DOHH2 (cell line): ENCODE measurements around the gene NTRK1.

Experiments used
- H3F3A ChIP-seq: fragments of 200-600 bp; sonication (generic), shearing (Covaris generic); 2 replicates; pipeline ENCODE4 v1.6.0; 2016; ENCODE audit warnings: antibody characterized with exemption, mild to moderate bottlenecking; ENCODE audit not compliant: control insufficient read depth, insufficient read depth
- H3K27ac ChIP-seq: fragments of 200-600 bp; sonication (generic); 2 replicates; pipeline ENCODE4 v1.5.1; 2014; ENCODE audit warnings: low read depth, mild to moderate bottlenecking, low read length, moderate library complexity
- H3K27me3 ChIP-seq: fragments of 200-600 bp; sonication (generic); 2 replicates; pipeline ENCODE4 v1.6.1; 2014; ENCODE audit warnings: mild to moderate bottlenecking, low read length, mixed read lengths; ENCODE audit not compliant: control insufficient read depth
- H3K36me3 ChIP-seq: fragments of 200-600 bp; sonication (generic); 2 replicates; pipeline ENCODE4 v1.6.1; 2014; ENCODE audit warnings: mild to moderate bottlenecking, low read length, moderate library complexity, mixed read lengths; ENCODE audit not compliant: control insufficient read depth
- H3K4me1 ChIP-seq: fragments of 200-600 bp; sonication (generic); 2 replicates; pipeline ENCODE4 v1.6.1; 2014; ENCODE audit warnings: mild to moderate bottlenecking, low read length, mixed read lengths; ENCODE audit not compliant: control insufficient read depth
- H3K4me2 ChIP-seq: fragments of 200-600 bp; sonication (generic); 2 replicates; pipeline ENCODE4 v1.6.0; 2014; ENCODE audit warnings: mild to moderate bottlenecking, low read length, moderate library complexity
- H3K4me3 ChIP-seq: fragments of 200-600 bp; sonication (generic); 2 replicates; pipeline ENCODE4 v1.5.1; 2014; ENCODE audit warnings: mild to moderate bottlenecking, low read length, mixed read lengths
- H3K79me2 ChIP-seq: fragments of 200-600 bp; sonication (generic); 2 replicates; pipeline ENCODE4 v1.6.1; 2014; ENCODE audit warnings: mild to moderate bottlenecking, low read length, mixed read lengths; ENCODE audit not compliant: control insufficient read depth
- H3K9me2 ChIP-seq: fragments of 200-600 bp; sonication (generic); replicated peaks from 2 replicates; pipeline ENCODE4 v1.6.1; 2014; ENCODE audit warnings: mild to moderate bottlenecking, low read length, mixed read lengths; ENCODE audit not compliant: control insufficient read depth
- H3K9me3 ChIP-seq: fragments of 200-600 bp; sonication (generic); 2 replicates; pipeline ENCODE4 v1.6.1; 2014; ENCODE audit warnings: antibody characterized with exemption, low read length, mixed read lengths; ENCODE audit not compliant: control insufficient read depth, insufficient read depth
- H4K20me1 ChIP-seq: fragments of 200-600 bp; sonication (generic); 2 replicates; pipeline ENCODE4 v1.6.0; 2014; ENCODE audit warnings: low read depth, mild to moderate bottlenecking, antibody characterized with exemption, low read length, moderate library complexity; ENCODE audit not compliant: control insufficient read depth, insufficient read depth
- CTCF ChIP-seq: fragments of 200-600 bp; sonication (generic); IDR thresholded peaks from one replicate; pipeline ENCODE4 v1.5.1; 2014; ENCODE audit warnings: antibody characterized with exemption, mild to moderate bottlenecking, low read depth, low read length; ENCODE audit not compliant: poor library complexity, severe bottlenecking
- EZH2phosphoT487 ChIP-seq: fragments of 200-600 bp; sonication (generic); IDR thresholded peaks from 2 replicates; pipeline ENCODE4 v1.6.1; 2017; ENCODE audit warnings: borderline replicate concordance, mild to moderate bottlenecking, antibody characterized with exemption, low read length, moderate library complexity, mixed read lengths

NTRK1 gene

GRCh38 chr1:156840898-156841279 lies 19.8 kb upstream of the NTRK1 start:
- TF ChIP-seq EZH2phosphoT487 (no peak), CTCF (no peak)
- Histone ChIP-seq H3F3A (no peaks in the 10 kb centered on the region), H3K4me3 (no peak overlapping the region), H3K4me1 (no peaks in the 10 kb centered on the region), H4K20me1 (0 out of 2 replicates have a peak, but pooled peaks cover 3% of the 10 kb centered on the region), H3K79me2 (no peaks in the 10 kb centered on the region), H3K27ac (no peak overlapping the region), H3K9me2 (no peaks in the 10 kb centered on the region), H3K9me3 (no peaks in the 10 kb centered on the region), H3K4me2 (no peak overlapping the region), H3K27me3 (peaks cover 27% of the 10 kb centered on the region), H3K36me3 (no peaks in the 10 kb centered on the region)

GRCh38 chr1:156841295-156841855 lies 19.3 kb upstream of the NTRK1 start:
- Histone ChIP-seq H3K4me3 (no peak overlapping the region), H3K79me2 (no peaks in the 10 kb centered on the region), H3K4me1 (no peaks in the 10 kb centered on the region), H3F3A (no peaks in the 10 kb centered on the region), H3K9me3 (no peaks in the 10 kb centered on the region), H3K36me3 (no peaks in the 10 kb centered on the region), H3K27me3 (peaks cover 22% of the 10 kb centered on the region), H3K27ac (no peak overlapping the region), H3K4me2 (no peak overlapping the region), H3K9me2 (no peaks in the 10 kb centered on the region), H4K20me1 (0 out of 2 replicates have a peak, but pooled peaks cover 3% of the 10 kb centered on the region)
- TF ChIP-seq CTCF (no peak), EZH2phosphoT487 (no peak)

- Histone ChIP-seq H3K79me2 (no peaks in the 10 kb centered on the region), H3K4me2 (no peak overlapping the region), H3F3A (no peaks in the 10 kb centered on the region), H3K27me3 (peaks cover 8% of the 10 kb centered on the region; the same call in 1 of the 2 replicates), H3K36me3 (no peaks in the 10 kb centered on the region), H3K9me3 (no peaks in the 10 kb centered on the region), H4K20me1 (0 out of 2 replicates have a peak, but pooled peaks cover 3% of the 10 kb centered on the region), H3K9me2 (no peaks in the 10 kb centered on the region), H3K4me3 (no peak overlapping the region), H3K4me1 (no peaks in the 10 kb centered on the region), H3K27ac (no peak overlapping the region)
- TF ChIP-seq EZH2phosphoT487 (no peak), CTCF (no peak)
Measured at GRCh38 chr1:156842618-156843300, 17.9 kb upstream of the NTRK1 start.
